HPDE6-E6E7 (cell line): ENCODE measurements around the gene CMTM7.
"Not testable (repeated sequence)": the region's sequence is repeated elsewhere in the genome, so short reads cannot be mapped to it uniquely, and the experiment has no call there.

Experiments used
- DNase-seq: peaks from one replicate; pipeline ENCODE4 v3.0.0; 2011; ENCODE audit warnings: missing footprints; ENCODE audit errors: extremely low spot score

CMTM7 gene

GRCh38 chr3:32381922-32382321 is 9.7 kb upstream of the CMTM7 start:
- DNase-seq = no peak

GRCh38 chr3:32383136-32383711 is 8.4 kb upstream of the CMTM7 start:
- no peak for DNase-seq

GRCh38 chr3:32384938-32385337 is 6.7 kb upstream of the CMTM7 start:
- no peak for DNase-seq

- DNase-seq = no peak
Observed at GRCh38 chr3:32387512-32387911, 4.1 kb upstream of the CMTM7 start.

- DNase-seq = not testable (repeated sequence)
Observed at GRCh38 chr3:32389577-32389976, 2.1 kb upstream of the CMTM7 start.

- DNase-seq = no peak
Observed at GRCh38 chr3:32392536-32393302, 1.1 kb downstream of the CMTM7 start.

GRCh38 chr3:32395496-32395895 is 3.8 kb downstream of the CMTM7 start:
- DNase-seq = no peak

- no peak for DNase-seq
Observed at GRCh38 chr3:32397941-32398340, 6.3 kb downstream of the CMTM7 start.

- no peak for DNase-seq
Observed at GRCh38 chr3:32398531-32398930, 6.9 kb downstream of the CMTM7 start.

- DNase-seq = no peak
Observed at GRCh38 chr3:32399030-32399620, 7.5 kb downstream of the CMTM7 start.

- DNase-seq = no peak
Observed at GRCh38 chr3:32401126-32401525, 9.5 kb downstream of the CMTM7 start.

- DNase-seq = no peak
Observed at GRCh38 chr3:32401556-32402081, 10.0 kb downstream of the CMTM7 start.

GRCh38 chr3:32403663-32404062 is 12.0 kb downstream of the CMTM7 start:
- no peak for DNase-seq

- DNase-seq = no peak
Observed at GRCh38 chr3:32404714-32405113, 13.1 kb downstream of the CMTM7 start.

GRCh38 chr3:32405155-32405554 is 13.5 kb downstream of the CMTM7 start:
- no peak for DNase-seq

- DNase-seq = no peak
Observed at GRCh38 chr3:32405711-32406323, 14.2 kb downstream of the CMTM7 start.

GRCh38 chr3:32406486-32407408 is 15.1 kb downstream of the CMTM7 start:
- DNase-seq = no peak

- no peak for DNase-seq
Observed at GRCh38 chr3:32410367-32411246, 19.0 kb downstream of the CMTM7 start.

GRCh38 chr3:32411442-32411841 is 19.8 kb downstream of the CMTM7 start:
- no peak for DNase-seq

- no peak for DNase-seq
Observed at GRCh38 chr3:32412887-32413286, 21.2 kb downstream of the CMTM7 start.
